Measurements from ENCODE around the gene HIP1R.
"Not testable (repeated sequence)": the region's sequence is repeated elsewhere in the genome, so short reads cannot be mapped to it uniquely, and the experiment has no call there.

Gene HIP1R

GRCh38 chr12:122895320-122895703 lies 60.1 kb downstream of the HIP1R start:
- TF ChIP-seq CTCF (IDR thresholded peaks at IDR 0.05; ENCODE audit: low read depth, low read length, missing control alignments): no peak
- DNase-seq (ENCODE audit: extremely low read depth, low read depth): no peak
- peak overlapping the region; percentile 95 for H3K4me3 ChIP-seq (replicated peaks; ENCODE audit: low read depth, low read length)

- no peak for TF ChIP-seq CTCF (IDR thresholded peaks at IDR 0.05; ENCODE audit: low read depth, low read length, missing control alignments)
- DNase-seq (ENCODE audit: extremely low read depth, low read depth): peak; percentile 67
- H3K4me3 ChIP-seq (replicated peaks; ENCODE audit: low read depth, low read length): peak within 1 kb of the TSS; percentile 95
Observed at GRCh38 chr12:122895704-122896636, 60.7 kb downstream of the HIP1R start, which contains the start of gene VPS37B. VPS37B (minus strand) TSS chr12:122896124; CDS start chr12:122896062, 62 bp downstream.

GRCh38 chr12:122896662-122897061 lies 61.4 kb downstream of the HIP1R start:
- no peak for DNase-seq (ENCODE audit: extremely low read depth, low read depth)
- no peak overlapping the region for H3K4me3 ChIP-seq (replicated peaks; ENCODE audit: low read depth, low read length)
- TF ChIP-seq CTCF (IDR thresholded peaks at IDR 0.05; ENCODE audit: low read depth, low read length, missing control alignments): no peak

- no peak overlapping the region for H3K4me3 ChIP-seq (replicated peaks; ENCODE audit: low read depth, low read length)
- DNase-seq (ENCODE audit: extremely low read depth, low read depth): no peak
- TF ChIP-seq CTCF (IDR thresholded peaks at IDR 0.05; ENCODE audit: low read depth, low read length, missing control alignments): no peak
Observed at GRCh38 chr12:122899887-122900286, 64.6 kb downstream of the HIP1R start.

GRCh38 chr12:122902854-122903692 lies 67.8 kb downstream of the HIP1R start:
- DNase-seq (ENCODE audit: extremely low read depth, low read depth): no peak
- TF ChIP-seq CTCF (IDR thresholded peaks at IDR 0.05; ENCODE audit: low read depth, low read length, missing control alignments): no peak
- no peak overlapping the region for H3K4me3 ChIP-seq (replicated peaks; ENCODE audit: low read depth, low read length)

- H3K4me3 ChIP-seq (replicated peaks; ENCODE audit: low read depth, low read length): no peak overlapping the region
- no peak for TF ChIP-seq CTCF (IDR thresholded peaks at IDR 0.05; ENCODE audit: low read depth, low read length, missing control alignments)
- no peak for DNase-seq (ENCODE audit: extremely low read depth, low read depth)
Observed at GRCh38 chr12:122903693-122904034, 68.4 kb downstream of the HIP1R start.

- DNase-seq (ENCODE audit: extremely low read depth, low read depth); H3K4me3 ChIP-seq (replicated peaks; ENCODE audit: low read depth, low read length): not testable (repeated sequence)
Observed at GRCh38 chr12:122905258-122905657, 70.0 kb downstream of the HIP1R start.

Data from HFF-Myc (cell line).